ENCODE data around the gene RAD51B. TPM values are rescaled to one million over a fixed set of nuclear protein-coding genes. Genes with fewer than 3 reads are reported as not detected.
"Not testable (repeated sequence)": the region's sequence is repeated elsewhere in the genome, so short reads cannot be mapped to it uniquely, and the experiment has no call there.

Gene RAD51B
- polyA plus RNA-seq, 1 donor (not counting 4 experiments of a cell fraction or from before 2014, with no cell fraction given): 13.3 TPM

DNA sequence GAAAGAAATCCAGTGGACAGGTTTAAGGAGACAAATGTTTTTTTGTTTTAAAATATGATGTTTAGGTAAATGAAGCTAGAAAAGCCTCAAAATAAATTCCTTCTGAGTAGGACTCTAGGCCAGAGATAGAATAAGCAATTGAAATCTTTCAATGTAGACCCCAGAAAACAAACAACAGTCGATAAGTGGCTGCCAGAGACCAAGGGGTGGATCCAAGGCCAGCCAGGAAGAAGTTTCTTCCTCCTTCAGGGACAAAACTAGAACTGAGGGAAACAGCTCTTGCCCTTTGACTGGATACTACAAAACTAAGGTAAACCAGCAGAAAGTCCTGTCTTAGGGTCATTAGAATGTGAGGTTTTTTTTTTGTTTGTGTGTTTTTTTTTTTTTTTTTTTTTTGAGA lies 481.6 kb downstream of the RAD51B start:
- TF ChIP-seq, protein P1, sequence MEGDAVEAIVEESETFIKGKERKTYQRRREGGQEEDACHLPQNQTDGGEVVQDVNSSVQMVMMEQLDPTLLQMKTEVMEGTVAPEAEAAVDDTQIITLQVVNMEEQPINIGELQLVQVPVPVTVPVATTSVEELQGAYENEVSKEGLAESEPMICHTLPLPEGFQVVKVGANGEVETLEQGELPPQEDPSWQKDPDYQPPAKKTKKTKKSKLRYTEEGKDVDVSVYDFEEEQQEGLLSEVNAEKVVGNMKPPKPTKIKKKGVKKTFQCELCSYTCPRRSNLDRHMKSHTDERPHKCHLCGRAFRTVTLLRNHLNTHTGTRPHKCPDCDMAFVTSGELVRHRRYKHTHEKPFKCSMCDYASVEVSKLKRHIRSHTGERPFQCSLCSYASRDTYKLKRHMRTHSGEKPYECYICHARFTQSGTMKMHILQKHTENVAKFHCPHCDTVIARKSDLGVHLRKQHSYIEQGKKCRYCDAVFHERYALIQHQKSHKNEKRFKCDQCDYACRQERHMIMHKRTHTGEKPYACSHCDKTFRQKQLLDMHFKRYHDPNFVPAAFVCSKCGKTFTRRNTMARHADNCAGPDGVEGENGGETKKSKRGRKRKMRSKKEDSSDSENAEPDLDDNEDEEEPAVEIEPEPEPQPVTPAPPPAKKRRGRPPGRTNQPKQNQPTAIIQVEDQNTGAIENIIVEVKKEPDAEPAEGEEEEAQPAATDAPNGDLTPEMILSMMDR (optimal IDR thresholded peaks at IDR 0.05 in 1 of 3, IDR thresholded peaks at IDR 0.05 in 1 of 3, conservative IDR thresholded peaks at IDR 0.05 in 1 of 3; ENCODE audit: extremely low read depth in 1 of 3, insufficient read depth in 2 of 3, low read length in 3 of 3): no peak
- TF ChIP-seq EZH2 (IDR thresholded peaks at IDR 0.05; ENCODE audit: low read length): no peak
- dilution Hi-C loops (cut with MboI; ENCODE audit: extremely low pct_ligation_motif_present, low sequenced_read_pairs): no loop called here

DNA sequence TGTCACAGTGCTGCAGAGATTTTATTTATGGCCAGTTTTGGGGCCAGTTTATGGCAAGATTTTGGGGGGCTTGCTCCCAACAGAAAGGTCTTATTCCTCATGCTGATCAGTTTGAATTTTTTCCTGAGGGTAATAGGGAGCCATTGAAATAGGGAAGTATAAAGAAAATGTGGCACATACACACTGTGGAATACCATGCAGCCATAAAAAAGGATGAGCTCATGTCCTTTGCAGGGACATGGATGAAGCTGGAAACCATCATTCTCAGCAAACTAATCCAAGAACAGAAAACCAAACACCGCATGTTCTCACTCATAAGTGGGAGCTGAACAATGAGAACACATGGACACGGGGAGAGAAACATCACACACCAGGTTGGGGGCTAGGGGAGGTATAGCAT lies 483.4 kb downstream of the RAD51B start:
- H3K4me3 ChIP-seq (ENCODE audit: control insufficient read depth in 2 of 3, extremely low read depth in 1 of 3, insufficient read depth in 2 of 3, low read depth in 1 of 3, low read length in 3 of 3); H3K4me2 ChIP-seq (ENCODE audit: control insufficient read depth, extremely low read depth, insufficient read depth, low read depth, low read length); H3K9me3 ChIP-seq (ENCODE audit: control insufficient read depth, low read depth, low read length); H3K79me2 ChIP-seq (ENCODE audit: control insufficient read depth, insufficient read depth, low read length); dilution Hi-C loops (cut with MboI; ENCODE audit: extremely low pct_ligation_motif_present, low sequenced_read_pairs); H3K36me3 ChIP-seq (ENCODE audit: control insufficient read depth in 2 of 2, extremely low read depth in 1 of 2, insufficient read depth in 2 of 2, low read length in 2 of 2); H3K4me1 ChIP-seq (ENCODE audit: control insufficient read depth, extremely low read depth, insufficient read depth, low read length); H3K9ac ChIP-seq (ENCODE audit: control insufficient read depth, extremely low read depth, insufficient read depth, low read length); H3K9me1 ChIP-seq (ENCODE audit: control insufficient read depth, extremely low read depth, insufficient read depth, low read length); DNase-seq (ENCODE audit: low read depth, low spot score); H3K27ac ChIP-seq (ENCODE audit: control insufficient read depth, insufficient read depth, low read length); H3K27me3 ChIP-seq (ENCODE audit: control insufficient read depth, extremely low read depth, insufficient read depth, low read length); H2AFZ ChIP-seq (ENCODE audit: control insufficient read depth, low read length); FAIRE-seq; H4K20me1 ChIP-seq (ENCODE audit: control insufficient read depth, extremely low read depth, insufficient read depth, low read length): not testable (repeated sequence)

More for the DNA sequence above, 481.6 kb downstream of the RAD51B start:
- Histone ChIP-seq H4K20me1 (ENCODE audit: control insufficient read depth, extremely low read depth, insufficient read depth, low read length) (no peaks in the 10 kb centered on the region), H3K27ac (ENCODE audit: control insufficient read depth, insufficient read depth, low read length) (no peak overlapping the region), H3K9ac (ENCODE audit: control insufficient read depth, extremely low read depth, insufficient read depth, low read length) (no peak overlapping the region), H3K79me2 (ENCODE audit: control insufficient read depth, insufficient read depth, low read length) (no peaks in the 10 kb centered on the region), H3K36me3 (ENCODE audit: control insufficient read depth in 2 of 2, extremely low read depth in 1 of 2, insufficient read depth in 2 of 2, low read length in 2 of 2) (no peaks in the 10 kb centered on the region), H3K4me3 (ENCODE audit: control insufficient read depth in 2 of 3, extremely low read depth in 1 of 3, insufficient read depth in 2 of 3, low read depth in 1 of 3, low read length in 3 of 3) (no peak overlapping the region), H3K4me1 (ENCODE audit: control insufficient read depth, extremely low read depth, insufficient read depth, low read length) (no peaks in the 10 kb centered on the region), H3K27me3 (ENCODE audit: control insufficient read depth, extremely low read depth, insufficient read depth, low read length) (no peaks in the 10 kb centered on the region), H3K9me1 (ENCODE audit: control insufficient read depth, extremely low read depth, insufficient read depth, low read length) (no peaks in the 10 kb centered on the region), H3K9me3 (ENCODE audit: control insufficient read depth, low read depth, low read length) (peaks cover 2% of the 10 kb centered on the region), H3K4me2 (ENCODE audit: control insufficient read depth, extremely low read depth, insufficient read depth, low read depth, low read length) (no peak overlapping the region), H2AFZ (ENCODE audit: control insufficient read depth, low read length) (no peak overlapping the region)
- DNase-seq (ENCODE audit: low read depth, low spot score) (no peak), FAIRE-seq (no peak)

DNA sequence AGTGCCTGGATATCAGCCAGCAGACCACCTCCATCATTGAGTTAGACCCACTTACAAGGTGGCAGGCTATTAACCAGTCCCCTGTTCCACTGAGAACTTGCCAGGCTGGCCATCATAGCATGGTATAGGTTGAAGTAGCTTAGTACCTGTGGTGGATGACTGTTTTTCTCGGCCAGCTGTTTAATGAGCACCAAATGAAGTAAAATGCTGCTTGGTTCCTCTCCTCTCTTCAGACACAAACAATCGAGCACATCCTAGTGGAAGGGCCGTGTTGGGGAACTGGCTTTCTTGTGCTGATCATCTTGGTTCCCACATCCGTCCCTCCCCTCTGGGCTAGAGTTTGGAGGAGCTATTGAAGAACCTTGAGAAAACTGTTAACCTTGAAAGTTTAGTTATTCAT lies 486.2 kb downstream of the RAD51B start:
- TF ChIP-seq, protein P1 (optimal IDR thresholded peaks at IDR 0.05 in 1 of 3, IDR thresholded peaks at IDR 0.05 in 1 of 3, conservative IDR thresholded peaks at IDR 0.05 in 1 of 3; ENCODE audit: extremely low read depth in 1 of 3, insufficient read depth in 2 of 3, low read length in 3 of 3): no peak
- TF ChIP-seq EZH2 (IDR thresholded peaks at IDR 0.05; ENCODE audit: low read length): no peak
- no peaks in the 10 kb centered on the region for H3K27me3 ChIP-seq (ENCODE audit: control insufficient read depth, extremely low read depth, insufficient read depth, low read length)
- H3K9me3 ChIP-seq (ENCODE audit: control insufficient read depth, low read depth, low read length): peaks cover 2% of the 10 kb centered on the region
- no peak overlapping the region for H3K27ac ChIP-seq (ENCODE audit: control insufficient read depth, insufficient read depth, low read length)
- no peak overlapping the region for H3K4me2 ChIP-seq (ENCODE audit: control insufficient read depth, extremely low read depth, insufficient read depth, low read depth, low read length)
- H3K9ac ChIP-seq (ENCODE audit: control insufficient read depth, extremely low read depth, insufficient read depth, low read length): no peak overlapping the region
- H4K20me1 ChIP-seq (ENCODE audit: control insufficient read depth, extremely low read depth, insufficient read depth, low read length): no peaks in the 10 kb centered on the region
- dilution Hi-C loops (cut with MboI; ENCODE audit: extremely low pct_ligation_motif_present, low sequenced_read_pairs): no loop called here
- H3K36me3 ChIP-seq (ENCODE audit: control insufficient read depth in 2 of 2, extremely low read depth in 1 of 2, insufficient read depth in 2 of 2, low read length in 2 of 2): no peaks in the 10 kb centered on the region
- DNase-seq (ENCODE audit: low read depth, low spot score) (no peak), FAIRE-seq (no peak)
- no peaks in the 10 kb centered on the region for H3K9me1 ChIP-seq (ENCODE audit: control insufficient read depth, extremely low read depth, insufficient read depth, low read length)
- no peak overlapping the region for H2AFZ ChIP-seq (ENCODE audit: control insufficient read depth, low read length)
- H3K79me2 ChIP-seq (ENCODE audit: control insufficient read depth, insufficient read depth, low read length): no peaks in the 10 kb centered on the region
- H3K4me1 ChIP-seq (ENCODE audit: control insufficient read depth, extremely low read depth, insufficient read depth, low read length): peaks cover 4% of the 10 kb centered on the region
- no peak overlapping the region for H3K4me3 ChIP-seq (ENCODE audit: control insufficient read depth in 2 of 3, extremely low read depth in 1 of 3, insufficient read depth in 2 of 3, low read depth in 1 of 3, low read length in 3 of 3)

Measured in keratinocyte (primary cell).